OCI-LY1 (cell line): ENCODE results near the gene PRRC2B.

Experiments
- EZH2 ChIP-seq: fragments of 200-600 bp; sonication (generic), shearing (Covaris generic); IDR thresholded peaks from 2 replicates; pipeline ENCODE4 v1.8.0; 2017; ENCODE audit warnings: borderline replicate concordance, mixed run types, mild to moderate bottlenecking, antibody characterized with exemption, low read length, moderate library complexity, mixed read lengths
- TF ChIP-seq, protein P1 (sequence below): fragments of 200-600 bp; sonication (generic), shearing (Covaris generic); IDR thresholded peaks from 2 replicates; pipeline ENCODE4 v1.5.1; 2017; ENCODE audit warnings: mild to moderate bottlenecking, antibody characterized with exemption, low read length, moderate library complexity, mixed read lengths

DNA sequence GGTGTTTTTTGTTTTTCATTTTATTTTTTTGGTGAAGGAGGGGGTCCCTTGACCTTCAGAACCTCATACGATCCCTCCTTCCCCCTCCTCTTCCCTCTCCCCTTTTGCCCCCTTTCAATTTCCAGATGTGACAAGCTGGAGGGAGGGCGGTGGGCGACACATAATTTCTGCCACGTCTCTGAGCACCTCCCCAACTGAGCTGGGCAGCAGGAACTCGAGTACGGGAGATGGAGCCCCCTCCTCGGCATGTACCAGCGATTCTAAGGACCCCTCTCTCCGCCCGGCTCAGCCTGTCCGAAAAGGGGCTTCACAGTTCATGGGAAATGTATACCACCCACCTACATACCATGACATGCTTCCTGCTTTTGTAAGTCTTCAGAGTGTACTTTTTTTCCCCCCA, 52.4 kb downstream of the PRRC2B start:
- TF ChIP-seq, protein P1, sequence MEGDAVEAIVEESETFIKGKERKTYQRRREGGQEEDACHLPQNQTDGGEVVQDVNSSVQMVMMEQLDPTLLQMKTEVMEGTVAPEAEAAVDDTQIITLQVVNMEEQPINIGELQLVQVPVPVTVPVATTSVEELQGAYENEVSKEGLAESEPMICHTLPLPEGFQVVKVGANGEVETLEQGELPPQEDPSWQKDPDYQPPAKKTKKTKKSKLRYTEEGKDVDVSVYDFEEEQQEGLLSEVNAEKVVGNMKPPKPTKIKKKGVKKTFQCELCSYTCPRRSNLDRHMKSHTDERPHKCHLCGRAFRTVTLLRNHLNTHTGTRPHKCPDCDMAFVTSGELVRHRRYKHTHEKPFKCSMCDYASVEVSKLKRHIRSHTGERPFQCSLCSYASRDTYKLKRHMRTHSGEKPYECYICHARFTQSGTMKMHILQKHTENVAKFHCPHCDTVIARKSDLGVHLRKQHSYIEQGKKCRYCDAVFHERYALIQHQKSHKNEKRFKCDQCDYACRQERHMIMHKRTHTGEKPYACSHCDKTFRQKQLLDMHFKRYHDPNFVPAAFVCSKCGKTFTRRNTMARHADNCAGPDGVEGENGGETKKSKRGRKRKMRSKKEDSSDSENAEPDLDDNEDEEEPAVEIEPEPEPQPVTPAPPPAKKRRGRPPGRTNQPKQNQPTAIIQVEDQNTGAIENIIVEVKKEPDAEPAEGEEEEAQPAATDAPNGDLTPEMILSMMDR: no peak
- TF ChIP-seq EZH2: no peak
